Activated CD4-positive, alpha-beta memory T cell treated with anti-CD3 and anti-CD28 coated beads for 36 hours (primary cell): Measurements from ENCODE around the gene NDOR1. TPM values are rescaled to one million over a fixed set of nuclear protein-coding genes. Genes with fewer than 3 reads are reported as not detected.
"Not testable (repeated sequence)": the region's sequence is repeated elsewhere in the genome, so short reads cannot be mapped to it uniquely, and the experiment has no call there.

Experiments used
- CTCF ChIA-PET: fragments of 350-600 bp; sonication (Branson Sonifier 250); formaldehyde crosslinking; loops from one replicate; lab custom pipeline; 2021; ENCODE audit warnings: antibody characterized with exemption, inconsistent platforms; lab: Charles Lee
- POLR2A ChIA-PET: fragments of 350-600 bp; sonication (Branson Sonifier 250); formaldehyde crosslinking; loops from one replicate; lab custom pipeline; 2021; ENCODE audit warnings: antibody characterized with exemption; lab: Charles Lee
- DNase-seq: peaks from one replicate; pipeline ENCODE4 v3.0.0-alpha.2; 2020
- H3K27ac Mint-ChIP-seq: one replicate; pipeline ENCODE4 v1.8.0; 2021; ENCODE audit warnings: mixed read lengths
- H3K27me3 Mint-ChIP-seq: one replicate; pipeline ENCODE4 v1.8.0; 2021; ENCODE audit warnings: mixed read lengths
- H3K36me3 Mint-ChIP-seq: one replicate; pipeline ENCODE4 v1.8.0; 2021; ENCODE audit warnings: mixed read lengths
- H3K4me1 Mint-ChIP-seq: one replicate; pipeline ENCODE4 v1.8.0; 2021; ENCODE audit warnings: low read depth, mixed read lengths
- H3K4me3 Mint-ChIP-seq: one replicate; pipeline ENCODE4 v1.8.0; 2021; ENCODE audit warnings: mild to moderate bottlenecking, mixed read lengths
- H3K9me3 Mint-ChIP-seq: one replicate; pipeline ENCODE4 v1.8.0; 2021; ENCODE audit warnings: mixed read lengths
- intact Hi-C: fragments of 100-400 bp; cut with micrococcal nuclease; formaldehyde crosslinking; loops from one replicate; pipeline ENCODE4 v1.15.1; 2023
- total RNA-seq, 2 experiments: library from RNA; stranded (reverse); gene quantifications; one replicate each; pipeline ENCODE4 v1.2.3, GENCODE V29; 2021

Gene NDOR1
- total RNA-seq, 2 experiments from 2014 or later: 29.4 to 31.3 TPM

GRCh38 chr9:137240318-137240840, 34.9 kb downstream of the NDOR1 start:
- Mint-ChIP-seq H3K36me3 (peaks cover 26% of the 10 kb centered on the region), H3K27ac (peak overlapping the region; percentile 69), H3K4me1 (peaks cover 21% of the 10 kb centered on the region), H3K27me3 (no peaks in the 10 kb centered on the region), H3K9me3 (no peaks in the 10 kb centered on the region), H3K4me3 (peak overlapping the region; percentile 70)
- intact Hi-C loops: loop anchor here (1.0 to 5.0 kb wide), 6 partner anchors 15 to 448 kb away; partner anchors contain the start of genes ANAPC2, NELFB, SSNA1 and TMEM141
- POLR2A ChIA-PET: interaction anchor here (0.6 to 4.5 kb wide), 25 partner anchors 10 to 450 kb away, joined by 3 to 65 read pairs (median 4); partner anchors contain the start of genes ANAPC2, CYSRT1, DPP7 and EXD3
- peak; percentile 74 for DNase-seq
- CTCF ChIA-PET: interaction anchor here (0.7 to 3.9 kb wide), 15 partner anchors 8 to 211 kb away, joined by 3 to 22 read pairs (median 5); partner anchors contain the start of genes ANAPC2, CYSRT1, NRARP and RNF208

- ChIA-PET CTCF (interaction anchor here (0.7 to 3.9 kb wide), 14 partner anchors 7 to 211 kb away, joined by 3 to 22 read pairs (median 4); partner anchors contain the start of genes ANAPC2, CYSRT1, NRARP and RNF208), POLR2A (interaction anchor here (0.6 to 4.5 kb wide), 25 partner anchors 9 to 450 kb away, joined by 3 to 65 read pairs (median 4); partner anchors contain the start of genes ANAPC2, CYSRT1, DPP7 and EXD3)
- H3K27me3 Mint-ChIP-seq: no peaks in the 10 kb centered on the region
- H3K9me3 Mint-ChIP-seq: no peaks in the 10 kb centered on the region
- intact Hi-C loops: loop anchor here (1.0 to 5.0 kb wide), 6 partner anchors 14 to 449 kb away; partner anchors contain the start of genes ANAPC2, NELFB, SSNA1 and TMEM141
- peak within 1 kb of the TSS; percentile 94 for H3K27ac Mint-ChIP-seq
- H3K36me3 Mint-ChIP-seq: peaks cover 26% of the 10 kb centered on the region
- H3K4me1 Mint-ChIP-seq: peaks cover 21% of the 10 kb centered on the region
- H3K4me3 Mint-ChIP-seq: peak within 1 kb of the TSS; percentile 88
- peak; percentile 99 for DNase-seq
These were observed 35.5 kb downstream of the NDOR1 start, which contains the start of gene TUBB4B for GRCh38 chr9:137240841-137241489. TUBB4B (plus strand) TSS chr9:137241287; CDS start chr9:137241361, 74 bp downstream.

GRCh38 chr9:137241490-137242268, 36.2 kb downstream of the NDOR1 start:
- POLR2A ChIA-PET: interaction anchor here (0.8 to 4.5 kb wide), 14 partner anchors 9 to 355 kb away, joined by 3 to 65 read pairs (median 5); partner anchors contain the start of genes ANAPC2, CYSRT1, MAN1B1 and NELFB
- H3K9me3 Mint-ChIP-seq: no peaks in the 10 kb centered on the region
- peaks cover 21% of the 10 kb centered on the region for H3K4me1 Mint-ChIP-seq

GRCh38 chr9:137242269-137243203, 37.0 kb downstream of the NDOR1 start:
- no peaks in the 10 kb centered on the region for H3K27me3 Mint-ChIP-seq
- peak overlapping the region; percentile 67 for H3K27ac Mint-ChIP-seq
- intact Hi-C loops: loop anchor here (5.0 kb wide), 2 partner anchors 115 to 450 kb away; partner anchors contain the start of gene TMEM141
- POLR2A ChIA-PET: interaction anchor here (0.6 to 4.5 kb wide), 8 partner anchors 8 to 115 kb away, joined by 3 to 65 read pairs (median 6); partner anchors contain the start of genes ANAPC2, CYSRT1, NELFB and RNF208
- DNase-seq: no peak
- peaks cover 21% of the 10 kb centered on the region for H3K4me1 Mint-ChIP-seq
- CTCF ChIA-PET: interaction anchor here (0.7 to 1.5 kb wide), 7 partner anchors 11 to 203 kb away, joined by 3 to 5 read pairs (median 4); no protein-coding TSS in a partner anchor
- H3K9me3 Mint-ChIP-seq: no peaks in the 10 kb centered on the region
- peaks cover 26% of the 10 kb centered on the region for H3K36me3 Mint-ChIP-seq
- H3K4me3 Mint-ChIP-seq: peak overlapping the region; percentile 83

More at GRCh38 chr9:137241490-137242268, 36.2 kb downstream of the NDOR1 start:
- peaks cover 26% of the 10 kb centered on the region for H3K36me3 Mint-ChIP-seq
- no peaks in the 10 kb centered on the region for H3K27me3 Mint-ChIP-seq
- DNase-seq: peak; percentile 77
- CTCF ChIA-PET: interaction anchor here (0.7 to 3.9 kb wide), 10 partner anchors 8 to 174 kb away, joined by 3 to 22 read pairs (median 4); partner anchors contain the start of genes ANAPC2, CYSRT1, RNF208 and RNF224
- peak overlapping the region; percentile 67 for H3K27ac Mint-ChIP-seq
- peak overlapping the region; percentile 83 for H3K4me3 Mint-ChIP-seq
- intact Hi-C loops: loop anchor here (2.0 to 5.0 kb wide), 3 partner anchors 41 to 449 kb away; partner anchors contain the start of genes TMEM141 and TPRN

- ChIA-PET POLR2A (interaction anchor here (1.1 to 4.5 kb wide), 4 partner anchors 11 to 114 kb away, joined by 3 to 65 read pairs (median 6); partner anchors contain the start of genes ANAPC2, NELFB and SSNA1), CTCF (interaction anchor here (0.9 to 1.8 kb wide), 4 partner anchors 11 to 202 kb away, joined by 3 to 7 read pairs (median 4); partner anchors contain the start of gene NELFB)
- peaks cover 19% of the 10 kb centered on the region for H3K4me1 Mint-ChIP-seq
- DNase-seq, H3K9me3 Mint-ChIP-seq, H3K27me3 Mint-ChIP-seq, H3K27ac Mint-ChIP-seq: not testable (repeated sequence)
- H3K36me3 Mint-ChIP-seq: peaks cover 26% of the 10 kb centered on the region
- intact Hi-C loops: loop anchor here (5.0 kb wide), 2 partner anchors 116 to 451 kb away; partner anchors contain the start of gene TMEM141
- peak overlapping the region; percentile 83 for H3K4me3 Mint-ChIP-seq
These were observed 37.7 kb downstream of the NDOR1 start for GRCh38 chr9:137243266-137243625.

GRCh38 chr9:137243626-137244485, 38.4 kb downstream of the NDOR1 start:
- DNase-seq: no peak
- H3K4me1 Mint-ChIP-seq: peaks cover 15% of the 10 kb centered on the region
- ChIA-PET CTCF (interaction anchor here (1.8 kb wide), 1 partner anchor 11 kb away, joined by 7 read pairs; the partner anchor contains the start of gene NELFB), POLR2A (interaction anchor here (1.7 to 4.5 kb wide), 3 partner anchors 10 to 129 kb away, joined by 5 to 65 read pairs (median 5); partner anchors contain the start of genes DPP7 and NELFB)
- H3K9me3 Mint-ChIP-seq: no peaks in the 10 kb centered on the region
- H3K4me3 Mint-ChIP-seq: peak overlapping the region; percentile 83
- H3K27me3 Mint-ChIP-seq: no peaks in the 10 kb centered on the region
- no peak overlapping the region for H3K27ac Mint-ChIP-seq
- intact Hi-C loops: loop anchor here (5.0 kb wide), 2 partner anchors 117 to 452 kb away; partner anchors contain the start of gene TMEM141
- peaks cover 26% of the 10 kb centered on the region for H3K36me3 Mint-ChIP-seq

- CTCF ChIA-PET: interaction anchor here (1.2 to 1.8 kb wide), 3 partner anchors 8 to 210 kb away, joined by 3 to 7 read pairs (median 7); partner anchors contain the start of gene NELFB
These were observed 39.3 kb downstream of the NDOR1 start for GRCh38 chr9:137244486-137245449.

More at GRCh38 chr9:137244486-137245449, 39.3 kb downstream of the NDOR1 start:
- POLR2A ChIA-PET: interaction anchor here (1.7 to 2.0 kb wide), 2 partner anchors 10 to 130 kb away, joined by 5 read pairs; partner anchors contain the start of genes DPP7 and NELFB
- Mint-ChIP-seq H3K4me1 (peaks cover 12% of the 10 kb centered on the region), H3K27ac (no peak overlapping the region), H3K36me3 (peaks cover 26% of the 10 kb centered on the region), H3K9me3 (no peaks in the 10 kb centered on the region), H3K4me3 (no peak overlapping the region), H3K27me3 (no peaks in the 10 kb centered on the region)
- no peak for DNase-seq
- intact Hi-C loops: loop anchor here (5.0 kb wide), 2 partner anchors 117 to 452 kb away; partner anchors contain the start of gene TMEM141
